H9 (cell line): Measurements from ENCODE around the gene RAPGEF6. TPM values are rescaled to one million over a fixed set of nuclear protein-coding genes. Genes with fewer than 3 reads are reported as not detected.

Experiments
- DNase-seq: peaks from one replicate; pipeline ENCODE4 v3.0.0-alpha.2; 2017
- H2AFZ ChIP-seq: one replicate; pipeline ENCODE4 v1.6.1; 2013; ENCODE audit warnings: mild to moderate bottlenecking, low read length, control low read depth, moderate library complexity
- H2AK5ac ChIP-seq: 2 replicates; pipeline ENCODE4 v1.6.1; 2013; ENCODE audit warnings: low read length, control low read depth, mixed read lengths; ENCODE audit not compliant: insufficient read length
- H2BK120ac ChIP-seq: one replicate; pipeline ENCODE4 v1.6.1; 2013; ENCODE audit warnings: low read depth, mild to moderate bottlenecking, low read length, control low read depth, inconsistent platforms; ENCODE audit not compliant: poor library complexity, severe bottlenecking
- H2BK12ac ChIP-seq: 2 replicates; pipeline ENCODE4 v1.6.1; 2013; ENCODE audit warnings: low read length, control low read depth, mixed read lengths, low read depth; ENCODE audit not compliant: insufficient read length
- H2BK15ac ChIP-seq: 2 replicates; pipeline ENCODE4 v1.6.1; 2013; ENCODE audit warnings: low read depth, low read length, control low read depth
- H2BK20ac ChIP-seq: one replicate; pipeline ENCODE4 v1.6.1; 2013; ENCODE audit warnings: low read depth, mild to moderate bottlenecking, low read length, control low read depth, inconsistent platforms; ENCODE audit not compliant: poor library complexity, severe bottlenecking
- H2BK5ac ChIP-seq: 2 replicates; pipeline ENCODE4 v1.6.1; 2013; ENCODE audit warnings: low read length, control low read depth, mixed read lengths; ENCODE audit not compliant: insufficient read length
- H3K14ac ChIP-seq: 2 replicates; pipeline ENCODE4 v1.6.1; 2013; ENCODE audit warnings: low read length, control low read depth; ENCODE audit not compliant: insufficient read depth
- H3K18ac ChIP-seq: 2 replicates; pipeline ENCODE4 v1.6.1; 2013; ENCODE audit warnings: low read depth, mild to moderate bottlenecking, mixed read lengths, low read length, control low read depth; ENCODE audit not compliant: insufficient read length
- H3K23ac ChIP-seq: 2 replicates; pipeline ENCODE4 v1.6.1; 2013; ENCODE audit warnings: low read length, control low read depth, mixed read lengths, low read depth; ENCODE audit not compliant: insufficient read length
- H3K23me2 ChIP-seq: 2 replicates; pipeline ENCODE4 v1.6.1; 2013; ENCODE audit warnings: low read depth, mild to moderate bottlenecking, mixed read lengths, low read length, control low read depth; ENCODE audit not compliant: insufficient read length, poor library complexity, severe bottlenecking
- H3K27ac ChIP-seq: 2 replicates; pipeline ENCODE4 v1.5.1; 2013; ENCODE audit warnings: low read length, control low read depth, mixed read lengths, low read depth; ENCODE audit not compliant: insufficient read length
- H3K27me3 ChIP-seq: 2 replicates; pipeline ENCODE4 v1.6.1; 2013; ENCODE audit warnings: low read length, control low read depth, inconsistent platforms; ENCODE audit not compliant: insufficient read depth
- H3K4ac ChIP-seq: 2 replicates; pipeline ENCODE4 v1.6.1; 2013; ENCODE audit warnings: low read depth, mild to moderate bottlenecking, control low read depth, inconsistent platforms, low read length, moderate library complexity
- H3K4me1 ChIP-seq: 2 replicates; pipeline ENCODE4 v1.6.1; 2013; ENCODE audit warnings: low read length, control low read depth, inconsistent platforms; ENCODE audit not compliant: insufficient read depth
- H3K4me2 ChIP-seq: 2 replicates; pipeline ENCODE4 v1.6.1; 2013; ENCODE audit warnings: low read length, control low read depth, mixed read lengths; ENCODE audit not compliant: insufficient read length, insufficient read depth
- H3K56ac ChIP-seq: 2 replicates; pipeline ENCODE4 v1.6.1; 2013; ENCODE audit warnings: low read depth, mild to moderate bottlenecking, mixed read lengths, low read length, control low read depth; ENCODE audit not compliant: insufficient read length
- H3K79me1 ChIP-seq: 2 replicates; pipeline ENCODE4 v1.6.1; 2013; ENCODE audit warnings: low read depth, mild to moderate bottlenecking, moderate library complexity, low read length, control low read depth, inconsistent platforms; ENCODE audit not compliant: insufficient read depth, poor library complexity, severe bottlenecking
- H3K79me2 ChIP-seq: 2 replicates; pipeline ENCODE4 v1.6.1; 2013; ENCODE audit warnings: low read length, control low read depth, inconsistent platforms; ENCODE audit not compliant: insufficient read depth
- H3K9ac ChIP-seq: 2 replicates; pipeline ENCODE4 v1.6.1; 2013; ENCODE audit warnings: low read length, control low read depth, mixed read lengths; ENCODE audit not compliant: insufficient read length; ENCODE audit errors: extremely low read depth
- H3K9me3 ChIP-seq: one replicate; pipeline ENCODE4 v1.6.1; 2013; ENCODE audit warnings: low read depth, low read length, inconsistent platforms; ENCODE audit not compliant: control insufficient read depth
- H3T11ph ChIP-seq: one replicate; pipeline ENCODE4 v1.6.1; 2013; ENCODE audit warnings: mild to moderate bottlenecking, low read length, control low read depth, inconsistent platforms
- H4K20me1 ChIP-seq: one replicate; pipeline ENCODE4 v1.6.1; 2013; ENCODE audit not compliant: control insufficient read depth, insufficient read length, insufficient read depth
- H4K5ac ChIP-seq: 2 replicates; pipeline ENCODE4 v1.6.1; 2013; ENCODE audit warnings: low read depth, mild to moderate bottlenecking, mixed read lengths, low read length, control low read depth; ENCODE audit not compliant: insufficient read length
- H4K8ac ChIP-seq: replicated peaks from 2 replicates; pipeline ENCODE4 v1.6.1; 2013; ENCODE audit warnings: low read length, control low read depth, mixed read lengths, low read depth; ENCODE audit not compliant: insufficient read length
- H4K91ac ChIP-seq: 2 replicates; pipeline ENCODE4 v1.6.1; 2013; ENCODE audit warnings: low read depth, mild to moderate bottlenecking, moderate library complexity, mixed read lengths, low read length, control low read depth; ENCODE audit not compliant: insufficient read length
- H3K27ac Mint-ChIP-seq, 3 experiments: 2 replicates in 2 of 3; 3 replicates in 1 of 3; pipeline ENCODE4 v1.8.0; 2020 to 2021; ENCODE audit warnings: mixed read lengths in 3 of 3, mild to moderate bottlenecking in 1 of 3, moderate library complexity in 1 of 3
- H3K27me3 Mint-ChIP-seq: 2 replicates; pipeline ENCODE4 v1.8.0; 2021; ENCODE audit warnings: low read depth, mild to moderate bottlenecking, moderate library complexity, mixed read lengths
- H3K36me3 Mint-ChIP-seq, 3 experiments: 2 replicates in 2 of 3; 3 replicates in 1 of 3; pipeline ENCODE4 v1.8.0; 2020 to 2021; ENCODE audit warnings: low read depth in 3 of 3, mixed read lengths in 3 of 3; ENCODE audit not compliant: insufficient read depth in 1 of 3
- H3K4me1 Mint-ChIP-seq, 2 experiments: 2 replicates each; pipeline ENCODE4 v1.8.0; 2020; ENCODE audit warnings: mixed read lengths in 2 of 2
- H3K4me3 Mint-ChIP-seq, 2 experiments: 2 replicates in 1 of 2; 3 replicates in 1 of 2; pipeline ENCODE4 v1.8.0; 2020 to 2021; ENCODE audit warnings: mild to moderate bottlenecking in 2 of 2, mixed read lengths in 2 of 2, moderate library complexity in 1 of 2
- H3K9me3 Mint-ChIP-seq, 2 experiments: 2 replicates in 1 of 2; 3 replicates in 1 of 2; pipeline ENCODE4 v1.8.0; 2020; ENCODE audit warnings: mild to moderate bottlenecking in 2 of 2, mixed read lengths in 2 of 2, moderate library complexity in 1 of 2
- CTCF ChIP-seq: fragments of 200-600 bp; sonication (generic); conservative IDR thresholded peaks from 3 replicates; pipeline ENCODE4 v1.8.0; 2021; ENCODE audit warnings: antibody characterized with exemption, mild to moderate bottlenecking
- WGBS: extraction: QIAGEN DNeasy Blood & Tissue Kit; methylation state at CpG from one replicate; pipeline ENCODE4 v1.1.7; 2013; ENCODE audit warnings: missing lambda C conversion rate, low lambda C conversion rate, mixed read lengths; ENCODE audit not compliant: insufficient read length; ENCODE audit errors: extremely low coverage; 5-methylcytosine and 5-hydroxymethylcytosine counted together
- total RNA-seq: library from RNA; stranded (reverse); gene quantifications from 2 replicates; pipeline ENCODE4 v1.2.1, GENCODE V29; 2021

RAPGEF6 gene
- total RNA-seq, 1 experiment from 2014 or later = 19.7 TPM

- Histone ChIP-seq H3K18ac (no peak overlapping the region), H2BK15ac (no peak overlapping the region), H2AFZ (no peak overlapping the region), H3K14ac (no peak overlapping the region), H2BK120ac (no peak overlapping the region), H3K56ac (no peak overlapping the region), H3K4me2 (no peak overlapping the region), H4K20me1 (no peaks in the 10 kb centered on the region), H3K4me1 (no peaks in the 10 kb centered on the region), H3K9ac (no peak overlapping the region), H3K79me1 (no peaks in the 10 kb centered on the region), H2AK5ac (no peak overlapping the region), H4K91ac (no peak overlapping the region), H3K79me2 (no peaks in the 10 kb centered on the region), H2BK20ac (no peak overlapping the region), H3K27ac (no peak overlapping the region), H3T11ph (no peak overlapping the region), H4K8ac (no peak overlapping the region), H3K4ac (no peak overlapping the region), H3K23ac (no peak overlapping the region), H3K9me3 (no peaks in the 10 kb centered on the region), H4K5ac (no peak overlapping the region), H3K27me3 (no peaks in the 10 kb centered on the region), H3K23me2 (no peaks in the 10 kb centered on the region), H2BK12ac (no peak overlapping the region), H2BK5ac (no peak overlapping the region)
- H3K4me1 Mint-ChIP-seq = no peaks in the 10 kb centered on the region
- no peaks in the 10 kb centered on the region for H3K27me3 Mint-ChIP-seq
- no CpG with 5 or more reads among the region's 2 CpGs for WGBS
- H3K4me3 Mint-ChIP-seq = no peak overlapping the region
- H3K36me3 Mint-ChIP-seq = no peaks in the 10 kb centered on the region
- H3K9me3 Mint-ChIP-seq = no peaks in the 10 kb centered on the region
- H3K27ac Mint-ChIP-seq = no peak overlapping the region
- DNase-seq = no peak
- no peak for TF ChIP-seq CTCF
These were observed 259.7 kb downstream of the RAPGEF6 start for GRCh38 chr5:131375351-131375750.

Other genes starting within 250 kb of the RAPGEF6 start
- 13.4 TPM in 2 replicates for gene FNIP1, start 161.8 kb upstream of the RAPGEF6 start, total RNA-seq